Lower leg skin (tissue), 3 donors: ENCODE results near the gene PPP1R12B.

ENCODE experiments used
- CTCF ChIP-seq, 3 donors: fragments of 450-650 bp; IDR thresholded peaks; one replicate each; pipeline ENCODE4 v1.5.1; 2016; ENCODE audit warnings: antibody characterized with exemption in 3 of 3, mild to moderate bottlenecking in 3 of 3, moderate library complexity in 2 of 3
- POLR2A ChIP-seq, 2 donors: fragments of 450-650 bp; IDR thresholded peaks; one replicate each; pipeline ENCODE4 v1.6.1; 2016 to 2017; ENCODE audit warnings: antibody characterized with exemption in 2 of 2, mild to moderate bottlenecking in 1 of 2, moderate library complexity in 1 of 2

- no peak for TF ChIP-seq CTCF (IDR thresholded peaks at IDR 0.05)
- no peak for TF ChIP-seq POLR2A (IDR thresholded peaks at IDR 0.05)
These were observed 271.0 kb downstream of the PPP1R12B start for GRCh38 chr1:202619505-202619904.
